Measurements from ENCODE around the gene CAMKK2. TPM values are rescaled to one million over a fixed set of nuclear protein-coding genes. Genes with fewer than 3 reads are reported as not detected.
"Not testable (repeated sequence)": the region's sequence is repeated elsewhere in the genome, so short reads cannot be mapped to it uniquely, and the experiment has no call there.

Gene CAMKK2
- total RNA-seq, 8 experiments from 2014 or later: 14.0 to 23.8 (median 18.3) TPM

- 87 to 100% (median 100%) methylated on average over 1 to 7 of the region's 9 CpGs; no CpG with 5 or more reads in 3 of the 10 experiments for WGBS, 10 experiments
- H3K4me1 ChIP-seq (replicated peaks in 1 of 2): peaks cover 0 to 30% of the 10 kb centered on the region in 2 donors
- no peak overlapping the region for H3K4me3 ChIP-seq
- no peak for ATAC-seq (replicated peaks in 6 of 8)
- H3K27ac ChIP-seq: no peak overlapping the region
- in situ Hi-C loops (cut with MboI; ENCODE audit: low pct_unique_long_range_greater_than_20kb in 2 of 9, low sequenced_read_pairs in 9 of 9, unreplicated experiment in 9 of 9): no loop called here
Measured at GRCh38 chr12:121236776-121237175, 59.7 kb downstream of the CAMKK2 start.

DNA sequence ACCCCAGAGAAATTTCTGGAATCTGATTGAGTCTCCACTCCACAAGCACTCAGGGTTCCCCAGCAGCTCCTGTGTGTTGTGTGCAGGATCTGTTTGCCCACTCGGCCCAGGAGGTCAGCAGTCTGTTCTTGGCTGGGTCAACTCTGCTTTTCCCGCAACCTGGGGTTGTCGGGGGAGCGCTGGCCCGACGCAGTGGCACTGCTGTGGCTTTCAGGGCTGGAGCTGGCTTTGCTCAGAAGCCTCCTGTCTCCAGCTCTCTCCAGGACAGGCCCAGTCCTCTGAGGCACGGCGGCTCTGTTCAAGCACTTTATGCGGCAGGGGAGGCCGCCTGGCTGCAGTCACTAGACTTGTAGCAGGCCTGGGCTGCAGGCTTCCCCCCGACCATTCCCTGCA lies 62.9 kb downstream of the CAMKK2 start:
- in situ Hi-C loops (cut with MboI; ENCODE audit: low pct_unique_long_range_greater_than_20kb in 2 of 9, low sequenced_read_pairs in 9 of 9, unreplicated experiment in 9 of 9): no loop called here
- no peak overlapping the region for H3K4me3 ChIP-seq
- H3K4me1 ChIP-seq (replicated peaks in 1 of 2): peaks cover 0 to 9% of the 10 kb centered on the region in 2 donors
- no peak overlapping the region for H3K27ac ChIP-seq
- no peak for ATAC-seq (replicated peaks in 6 of 8)
- 79 to 100% (median 100%) methylated on average over 1 to 5 of the region's 11 CpGs; no CpG with 5 or more reads in 7 of the 10 experiments for WGBS, 10 experiments

DNA sequence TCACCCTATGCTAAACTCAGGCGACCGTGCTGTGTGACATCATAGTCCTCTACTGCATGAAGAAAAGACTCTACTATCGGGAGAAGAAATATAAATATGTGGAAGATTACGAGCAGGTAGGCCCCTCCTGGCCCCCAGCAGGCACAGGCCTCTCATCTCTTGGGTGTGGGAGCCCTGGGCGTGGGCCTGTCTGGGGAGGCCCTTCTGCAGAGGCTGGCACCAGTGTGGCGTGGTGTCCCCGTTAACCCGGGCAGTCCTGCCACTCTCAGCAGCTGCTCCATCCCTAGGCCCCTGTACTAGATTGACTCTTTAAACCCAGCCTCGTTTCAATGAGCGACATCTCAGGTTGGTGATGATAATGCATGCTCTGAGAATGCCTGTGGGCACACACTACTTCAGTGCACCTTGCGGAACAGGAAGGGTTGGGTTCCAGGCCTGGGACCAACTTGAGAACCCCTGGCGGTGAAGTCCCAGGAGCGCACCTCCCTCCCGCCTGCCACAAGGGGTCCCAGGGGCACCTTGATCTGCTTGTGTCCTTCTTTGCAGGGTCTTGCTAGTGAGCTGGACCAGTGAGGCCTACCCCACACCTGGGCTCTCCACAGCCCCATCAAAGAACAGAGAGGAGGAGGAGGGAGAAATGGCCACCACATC lies 63.4 kb downstream of the CAMKK2 start:
- in situ Hi-C loops (cut with MboI; ENCODE audit: low pct_unique_long_range_greater_than_20kb in 2 of 9, low sequenced_read_pairs in 9 of 9, unreplicated experiment in 9 of 9): no loop called here
- peaks cover 0 to 4% of the 10 kb centered on the region in 2 donors for H3K4me1 ChIP-seq (replicated peaks in 1 of 2)
- WGBS, 10 experiments: 93 to 100% (median 98%) methylated on average over 1 to 4 of the region's 14 CpGs; no CpG with 5 or more reads in 6 of the 10 experiments
- no peak overlapping the region for H3K4me3 ChIP-seq
- ATAC-seq (replicated peaks in 6 of 8): no peak
- H3K27ac ChIP-seq: no peak overlapping the region

- 69 to 96% (median 92%) methylated on average over 3 to 8 of the region's 16 CpGs; no CpG with 5 or more reads in 6 of the 10 experiments for WGBS, 10 experiments
- Histone ChIP-seq H3K4me1 (replicated peaks in 1 of 2) (no peaks in the 10 kb centered on the region), H3K4me3 (no peak overlapping the region), H3K27ac (no peak overlapping the region)
- no peak for ATAC-seq (replicated peaks in 6 of 8)
- in situ Hi-C loops (cut with MboI; ENCODE audit: low pct_unique_long_range_greater_than_20kb in 2 of 9, low sequenced_read_pairs in 9 of 9, unreplicated experiment in 9 of 9): no loop called here
Measured at GRCh38 chr12:121232163-121232562, 64.3 kb downstream of the CAMKK2 start.

- in situ Hi-C loops (cut with MboI; ENCODE audit: low pct_unique_long_range_greater_than_20kb in 2 of 9, low sequenced_read_pairs in 9 of 9, unreplicated experiment in 9 of 9): no loop called here
- Histone ChIP-seq H3K4me1 (replicated peaks in 1 of 2) (no peaks in the 10 kb centered on the region), H3K27ac (no peak overlapping the region), H3K4me3 (no peak overlapping the region)
- ATAC-seq (replicated peaks in 6 of 8): peak in 2 of 8 experiments; percentile 20 to 31
- 56 to 93% (median 85%) methylated on average over 2 to 6 of the region's 12 CpGs; no CpG with 5 or more reads in 6 of the 10 experiments for WGBS, 10 experiments
Measured at GRCh38 chr12:121230538-121230907, 66.0 kb downstream of the CAMKK2 start.

- H3K4me1 ChIP-seq (replicated peaks in 1 of 2); H3K4me3 ChIP-seq; H3K27ac ChIP-seq: not testable (repeated sequence)
- WGBS, 10 experiments: 16 to 100% (median 60%) methylated on average over 1 to 11 of the region's 19 CpGs; no CpG with 5 or more reads in 5 of the 10 experiments
- ATAC-seq (replicated peaks in 6 of 8): peak; percentile 68 to 93 (median 81)
- in situ Hi-C loops (cut with MboI; ENCODE audit: low pct_unique_long_range_greater_than_20kb in 2 of 9, low sequenced_read_pairs in 9 of 9, unreplicated experiment in 9 of 9): loop anchor here in 1 of 9 experiments (10.0 kb wide), 1 partner anchor 105 kb away; no protein-coding TSS in a partner anchor
Measured at GRCh38 chr12:121229826-121230537, 66.5 kb downstream of the CAMKK2 start.

GRCh38 chr12:121228919-121229665 lies 67.4 kb downstream of the CAMKK2 start:
- 95 to 100% (median 100%) methylated on average over 1 to 4 of the region's 24 CpGs; no CpG with 5 or more reads in 7 of the 10 experiments for WGBS, 10 experiments
- no peaks in the 10 kb centered on the region for H3K4me1 ChIP-seq (replicated peaks in 1 of 2)
- no peak overlapping the region for H3K27ac ChIP-seq
- in situ Hi-C loops (cut with MboI; ENCODE audit: low pct_unique_long_range_greater_than_20kb in 2 of 9, low sequenced_read_pairs in 9 of 9, unreplicated experiment in 9 of 9): loop anchor here in 1 of 9 experiments (10.0 kb wide), 1 partner anchor 104 kb away; no protein-coding TSS in a partner anchor
- no peak for ATAC-seq (replicated peaks in 6 of 8)
- H3K4me3 ChIP-seq: no peak overlapping the region

- Histone ChIP-seq H3K4me3 (no peak overlapping the region), H3K27ac (no peak overlapping the region), H3K4me1 (replicated peaks in 1 of 2) (no peaks in the 10 kb centered on the region)
- in situ Hi-C loops (cut with MboI; ENCODE audit: low pct_unique_long_range_greater_than_20kb in 2 of 9, low sequenced_read_pairs in 9 of 9, unreplicated experiment in 9 of 9): loop anchor here in 1 of 9 experiments (10.0 kb wide), 1 partner anchor 102 kb away; no protein-coding TSS in a partner anchor
- WGBS, 10 experiments: 40 to 93% (median 65%) methylated on average over 1 to 4 of the region's 9 CpGs; no CpG with 5 or more reads in 3 of the 10 experiments
- ATAC-seq (replicated peaks in 6 of 8): peak in 3 of 8 experiments; percentile 13 to 24 (median 15)
Measured at GRCh38 chr12:121227294-121227693, 69.2 kb downstream of the CAMKK2 start.

DNA sequence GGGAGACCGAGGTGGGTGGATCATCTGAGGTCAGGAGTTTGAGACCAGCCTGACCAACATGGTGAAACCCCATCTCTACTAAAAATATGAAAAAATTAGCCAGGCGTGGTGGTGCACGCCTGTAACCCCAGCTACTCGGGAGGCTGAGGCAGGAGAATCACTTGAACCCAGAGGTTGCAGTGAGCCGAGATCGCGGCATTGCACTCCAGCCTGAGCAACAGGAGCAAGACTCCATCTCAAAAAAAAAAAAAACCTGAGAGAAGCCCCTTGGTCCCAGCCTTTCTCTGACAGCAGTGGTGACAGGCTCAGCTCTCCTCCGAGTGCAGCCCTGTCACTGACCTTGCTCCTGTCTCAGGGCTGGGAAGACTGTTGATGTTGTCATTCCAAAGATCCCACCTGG lies 69.6 kb downstream of the CAMKK2 start:
- in situ Hi-C loops (cut with MboI; ENCODE audit: low pct_unique_long_range_greater_than_20kb in 2 of 9, low sequenced_read_pairs in 9 of 9, unreplicated experiment in 9 of 9): loop anchor here in 1 of 9 experiments (10.0 kb wide), 1 partner anchor 102 kb away; no protein-coding TSS in a partner anchor
- ATAC-seq (replicated peaks in 6 of 8); H3K4me1 ChIP-seq (replicated peaks in 1 of 2); H3K27ac ChIP-seq; H3K4me3 ChIP-seq: not testable (repeated sequence)
- WGBS, 10 experiments: 80 to 100% (median 92%) methylated on average over 2 to 7 of the region's 8 CpGs; no CpG with 5 or more reads in 7 of the 10 experiments

- ATAC-seq (replicated peaks in 6 of 8): no peak
- H3K27ac ChIP-seq: no peak overlapping the region
- H3K4me3 ChIP-seq: no peak overlapping the region
- in situ Hi-C loops (cut with MboI; ENCODE audit: low pct_unique_long_range_greater_than_20kb in 2 of 9, low sequenced_read_pairs in 9 of 9, unreplicated experiment in 9 of 9): loop anchor here in 1 of 9 experiments (10.0 kb wide), 1 partner anchor 102 kb away; no protein-coding TSS in a partner anchor
- WGBS, 10 experiments: 60 to 100% (median 93%) methylated on average over 1 to 5 of the region's 8 CpGs; no CpG with 5 or more reads in 4 of the 10 experiments
- no peaks in the 10 kb centered on the region for H3K4me1 ChIP-seq (replicated peaks in 1 of 2)
Measured at GRCh38 chr12:121226399-121226798, 70.1 kb downstream of the CAMKK2 start.

DNA sequence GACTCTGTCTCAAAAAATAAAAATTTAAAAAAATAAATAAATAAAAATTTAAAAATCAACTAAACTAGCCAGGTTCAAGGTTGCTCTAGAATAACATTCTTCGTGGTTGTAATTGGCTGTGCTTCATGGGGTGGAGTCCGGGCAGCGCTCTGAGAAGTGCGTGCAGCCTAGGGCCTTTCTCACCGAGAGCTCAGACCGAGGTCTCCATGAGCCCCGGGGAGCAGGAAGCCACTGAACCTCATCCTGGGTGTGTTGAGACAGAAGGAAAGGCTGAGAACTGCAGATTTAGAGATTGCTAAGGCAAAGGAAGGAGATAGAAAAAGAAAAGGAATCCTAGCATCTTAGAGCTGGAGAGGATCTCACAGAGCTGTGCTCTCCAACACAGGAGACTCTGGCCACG lies 71.9 kb downstream of the CAMKK2 start:
- ATAC-seq (replicated peaks in 6 of 8): no peak
- H3K27ac ChIP-seq: no peak overlapping the region
- H3K4me3 ChIP-seq: no peak overlapping the region
- no peaks in the 10 kb centered on the region for H3K4me1 ChIP-seq (replicated peaks in 1 of 2)
- 75 to 93% (median 83%) methylated on average over 1 to 7 of the region's 8 CpGs; no CpG with 5 or more reads in 2 of the 10 experiments for WGBS, 10 experiments
- in situ Hi-C loops (cut with MboI; ENCODE audit: low pct_unique_long_range_greater_than_20kb in 2 of 9, low sequenced_read_pairs in 9 of 9, unreplicated experiment in 9 of 9): loop anchor here in 1 of 9 experiments (10.0 kb wide), 1 partner anchor 100 kb away; no protein-coding TSS in a partner anchor
